Vein endothelial cell (primary cell): ENCODE results near the gene CRYBA2. TPM values are rescaled to one million over a fixed set of nuclear protein-coding genes. Genes with fewer than 3 reads are reported as not detected.

Experiments
- small RNA-seq: library from RNA; depleted of rRNA; stranded (forward); fragments of <200 nt; gene quantifications from one replicate; pipeline ENCODE3, GENCODE V24; 2012
- total RNA-seq: library from RNA; depleted of rRNA; stranded (reverse); fragments of >200 nt; gene quantifications from 2 replicates; pipeline ENCODE4 v1.2.3, GENCODE V29; 2012

The CRYBA2 gene
- total RNA-seq, result not detected in 2 replicates

GRCh38 chr2:218993345-218994315 lies at the start of gene CRYBA2:
TSS of gene CRYBA2 (minus strand) at chr2:218993422. CDS start at chr2:218993176, 246 bp downstream.

GRCh38 chr2:219041252-219041651 lies 48.0 kb upstream of the CRYBA2 start, which contains the start of gene CFAP65:
TSS of gene CFAP65 (minus strand) at chr2:219041516. CDS start at chr2:219039048, 2,468 bp downstream.

GRCh38 chr2:218985021-218985324 lies 8.2 kb downstream of the CRYBA2 start, which contains the start of gene FEV:
TSS of gene FEV (minus strand) at chr2:218985184. CDS start at chr2:218985075, 109 bp downstream.

GRCh38 chr2:218959141-218959731 lies 34.0 kb downstream of the CRYBA2 start, which contains the start of gene CDK5R2:
TSS of gene CDK5R2 (plus strand) at chr2:218959666. CDS start at chr2:218959821, 155 bp downstream.

Small RNA genes lying within 50 kb of the gene (small RNA-seq; reads per million reads assigned to genes)
- not detected for gene MIR375

Other genes starting within 250 kb of the CRYBA2 start
- gene CYP27A1, start 211.3 kb downstream of the CRYBA2 start, total RNA-seq, result 6.3 and 9.1 TPM in 2 replicates
- gene PRKAG3, start 161.6 kb downstream of the CRYBA2 start, total RNA-seq, result not detected in 2 replicates
- gene WNT6, start 133.6 kb downstream of the CRYBA2 start, total RNA-seq, result not detected in 2 replicates
- not detected in 2 replicates for gene WNT10A, start 112.6 kb downstream of the CRYBA2 start, total RNA-seq
- not detected in 2 replicates for gene CDK5R2, start 33.8 kb downstream of the CRYBA2 start, total RNA-seq
- not detected in 2 replicates for gene FEV, start 8.2 kb downstream of the CRYBA2 start, total RNA-seq
- not detected in 2 replicates for gene CFAP65, start 48.1 kb upstream of the CRYBA2 start, total RNA-seq
- 0.33 TPM in 1 of 2 replicates, not detected in the other for gene IHH, start 67.5 kb upstream of the CRYBA2 start, total RNA-seq
- gene NHEJ1, start 167.4 kb upstream of the CRYBA2 start, total RNA-seq, result 19.3 and 23.3 TPM in 2 replicates
- gene SLC23A3, start 176.6 kb upstream of the CRYBA2 start, total RNA-seq, result 2.3 and 2.6 TPM in 2 replicates
- 25.2 TPM in 2 replicates for gene CNPPD1, start 183.5 kb upstream of the CRYBA2 start, total RNA-seq
- gene RETREG2, start 184.9 kb upstream of the CRYBA2 start, total RNA-seq, result 55.8 and 64.0 TPM in 2 replicates
- 20.3 and 22.2 TPM in 2 replicates for gene ZFAND2B, start 213.4 kb upstream of the CRYBA2 start, total RNA-seq
- gene ABCB6, start 225.5 kb upstream of the CRYBA2 start, total RNA-seq, result 15.7 and 18.9 TPM in 2 replicates
- gene ATG9A, start 236.2 kb upstream of the CRYBA2 start, total RNA-seq, result 66.6 and 70.7 TPM in 2 replicates
- 18.5 and 22.5 TPM in 2 replicates for gene ANKZF1, start 236.4 kb upstream of the CRYBA2 start, total RNA-seq